ENCODE results near the gene TUBB.

Gene TUBB

GRCh38 chr6:30726506-30727413 is 6.6 kb downstream of the TUBB start:
- DNase-seq (ENCODE audit: low read depth): no peak

GRCh38 chr6:30727920-30728553 is 7.9 kb downstream of the TUBB start:
- DNase-seq (ENCODE audit: low read depth): peak; percentile 68
- TF ChIP-seq, protein P1, sequence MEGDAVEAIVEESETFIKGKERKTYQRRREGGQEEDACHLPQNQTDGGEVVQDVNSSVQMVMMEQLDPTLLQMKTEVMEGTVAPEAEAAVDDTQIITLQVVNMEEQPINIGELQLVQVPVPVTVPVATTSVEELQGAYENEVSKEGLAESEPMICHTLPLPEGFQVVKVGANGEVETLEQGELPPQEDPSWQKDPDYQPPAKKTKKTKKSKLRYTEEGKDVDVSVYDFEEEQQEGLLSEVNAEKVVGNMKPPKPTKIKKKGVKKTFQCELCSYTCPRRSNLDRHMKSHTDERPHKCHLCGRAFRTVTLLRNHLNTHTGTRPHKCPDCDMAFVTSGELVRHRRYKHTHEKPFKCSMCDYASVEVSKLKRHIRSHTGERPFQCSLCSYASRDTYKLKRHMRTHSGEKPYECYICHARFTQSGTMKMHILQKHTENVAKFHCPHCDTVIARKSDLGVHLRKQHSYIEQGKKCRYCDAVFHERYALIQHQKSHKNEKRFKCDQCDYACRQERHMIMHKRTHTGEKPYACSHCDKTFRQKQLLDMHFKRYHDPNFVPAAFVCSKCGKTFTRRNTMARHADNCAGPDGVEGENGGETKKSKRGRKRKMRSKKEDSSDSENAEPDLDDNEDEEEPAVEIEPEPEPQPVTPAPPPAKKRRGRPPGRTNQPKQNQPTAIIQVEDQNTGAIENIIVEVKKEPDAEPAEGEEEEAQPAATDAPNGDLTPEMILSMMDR (IDR thresholded peaks at IDR 0.05; ENCODE audit: low read length, missing control alignments): peak; percentile 37
- no peak overlapping the region for H3K4me3 ChIP-seq (replicated peaks; ENCODE audit: low read depth, low read length)

More at GRCh38 chr6:30726506-30727413, 6.6 kb downstream of the TUBB start:
- no peak overlapping the region for H3K4me3 ChIP-seq (replicated peaks; ENCODE audit: low read depth, low read length)
- TF ChIP-seq, protein P1 (IDR thresholded peaks at IDR 0.05; ENCODE audit: low read length, missing control alignments): no peak

DNA sequence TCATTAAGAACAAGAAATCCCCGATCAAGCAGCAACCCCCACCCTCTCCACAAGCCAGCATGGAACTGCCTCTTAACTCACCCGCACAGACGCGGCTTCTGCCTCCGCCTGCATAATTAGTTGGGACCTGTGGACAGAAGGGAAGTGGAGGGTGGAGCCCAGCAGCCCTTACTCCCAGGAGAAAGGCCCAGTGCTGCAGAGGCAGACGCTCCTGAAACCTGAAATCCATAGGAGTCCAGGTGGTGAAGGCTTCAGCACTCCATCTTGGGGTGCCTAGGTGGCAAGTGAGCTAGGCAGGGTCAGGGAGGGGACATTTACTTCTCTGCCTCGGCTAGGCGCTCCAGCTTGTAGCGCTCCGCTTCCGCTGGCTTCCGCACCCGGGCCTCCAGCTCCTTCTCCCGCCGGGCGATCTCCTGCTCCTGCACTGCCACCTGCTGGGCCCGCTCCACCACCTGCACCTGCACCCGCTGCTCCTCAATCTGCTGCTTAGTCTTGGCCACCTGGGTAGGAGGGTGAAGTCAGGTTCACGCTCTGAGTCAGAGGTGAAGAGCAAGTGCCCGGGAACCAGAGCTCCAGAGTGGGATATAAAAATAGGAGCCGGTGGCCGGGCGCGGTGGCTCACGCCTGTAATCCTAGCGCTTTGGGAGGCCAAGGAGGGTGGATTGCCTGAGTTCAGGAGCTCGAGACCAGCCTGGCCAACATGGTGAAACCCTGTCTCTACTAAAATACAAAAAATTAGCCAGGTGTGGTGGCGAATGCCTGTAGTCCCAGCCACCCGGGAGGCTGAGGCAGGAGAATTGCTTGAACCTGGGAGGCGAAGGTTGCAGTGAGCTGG is 10.7 kb downstream of the TUBB start:
- DNase-seq (ENCODE audit: low read depth): no peak
- TF ChIP-seq, protein P1 (IDR thresholded peaks at IDR 0.05; ENCODE audit: low read length, missing control alignments): peak; percentile 38
- no peak overlapping the region for H3K4me3 ChIP-seq (replicated peaks; ENCODE audit: low read depth, low read length)

DNA sequence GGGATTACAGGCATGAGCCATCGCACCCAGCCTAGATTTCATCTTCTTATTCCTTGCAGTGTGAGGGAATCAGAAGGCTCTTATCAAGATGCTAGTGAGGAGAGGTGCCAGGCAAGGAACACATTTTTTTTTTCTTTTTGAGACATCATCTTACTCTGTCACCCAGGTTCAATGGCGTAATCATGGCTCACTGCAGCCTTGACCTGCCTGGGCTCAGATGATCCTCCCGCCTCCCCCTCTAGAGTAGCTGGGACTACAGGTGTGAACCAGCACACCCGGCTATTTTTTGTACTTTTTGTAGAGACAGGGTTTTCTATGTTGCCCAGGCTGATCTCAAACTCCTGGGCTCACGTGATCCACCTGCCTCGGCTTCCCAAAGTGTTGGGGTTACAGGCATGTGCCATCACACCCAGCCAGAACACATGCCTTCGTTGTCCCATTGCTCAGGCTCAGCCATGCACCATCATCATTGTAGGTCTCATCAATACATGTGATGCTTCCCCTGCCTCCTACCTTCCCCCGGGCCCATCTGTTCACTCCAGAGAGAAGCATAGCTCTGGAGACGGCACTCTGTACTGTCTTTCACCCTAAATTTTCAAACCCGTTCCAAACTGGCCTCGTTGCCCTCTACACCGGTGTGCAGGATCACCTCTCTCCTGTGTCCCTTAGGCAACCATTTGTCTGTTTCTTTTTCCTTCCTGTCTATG is 12.2 kb downstream of the TUBB start:
- TF ChIP-seq, protein P1 (IDR thresholded peaks at IDR 0.05; ENCODE audit: low read length, missing control alignments): no peak
- no peak for DNase-seq (ENCODE audit: low read depth)
- H3K4me3 ChIP-seq (replicated peaks; ENCODE audit: low read depth, low read length): no peak overlapping the region

GRCh38 chr6:30735668-30736314 is 15.6 kb downstream of the TUBB start:
- TF ChIP-seq, protein P1 (IDR thresholded peaks at IDR 0.05; ENCODE audit: low read length, missing control alignments): no peak
- DNase-seq (ENCODE audit: low read depth): no peak
- H3K4me3 ChIP-seq (replicated peaks; ENCODE audit: low read depth, low read length): no peak overlapping the region

DNA sequence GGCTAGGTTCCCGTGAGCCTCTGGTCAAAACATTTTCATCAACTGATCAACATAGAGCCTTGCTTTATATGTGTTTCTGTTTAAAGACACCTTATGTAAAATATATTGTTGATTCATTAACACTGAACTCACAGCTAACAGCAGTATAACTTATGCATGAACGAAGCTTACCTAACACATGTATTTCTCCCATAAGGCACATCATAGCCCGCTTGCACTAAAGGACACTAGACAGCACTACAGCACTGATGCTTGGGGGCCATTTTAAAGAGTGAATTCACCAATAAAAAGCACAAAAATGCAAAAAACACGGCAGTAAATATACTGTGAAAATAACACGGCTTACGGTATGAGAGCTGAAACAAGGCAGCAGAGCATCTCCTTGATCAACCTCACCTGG is 18.4 kb downstream of the TUBB start:
- DNase-seq (ENCODE audit: low read depth): no peak
- TF ChIP-seq, protein P1 (IDR thresholded peaks at IDR 0.05; ENCODE audit: low read length, missing control alignments): no peak
- H3K4me3 ChIP-seq (replicated peaks; ENCODE audit: low read depth, low read length): no peak overlapping the region
